ENCODE data around the gene KLHL2.

GRCh38 chr4:165370530-165370929, 163.2 kb downstream of the KLHL2 start:
- TF ChIP-seq, protein P1, sequence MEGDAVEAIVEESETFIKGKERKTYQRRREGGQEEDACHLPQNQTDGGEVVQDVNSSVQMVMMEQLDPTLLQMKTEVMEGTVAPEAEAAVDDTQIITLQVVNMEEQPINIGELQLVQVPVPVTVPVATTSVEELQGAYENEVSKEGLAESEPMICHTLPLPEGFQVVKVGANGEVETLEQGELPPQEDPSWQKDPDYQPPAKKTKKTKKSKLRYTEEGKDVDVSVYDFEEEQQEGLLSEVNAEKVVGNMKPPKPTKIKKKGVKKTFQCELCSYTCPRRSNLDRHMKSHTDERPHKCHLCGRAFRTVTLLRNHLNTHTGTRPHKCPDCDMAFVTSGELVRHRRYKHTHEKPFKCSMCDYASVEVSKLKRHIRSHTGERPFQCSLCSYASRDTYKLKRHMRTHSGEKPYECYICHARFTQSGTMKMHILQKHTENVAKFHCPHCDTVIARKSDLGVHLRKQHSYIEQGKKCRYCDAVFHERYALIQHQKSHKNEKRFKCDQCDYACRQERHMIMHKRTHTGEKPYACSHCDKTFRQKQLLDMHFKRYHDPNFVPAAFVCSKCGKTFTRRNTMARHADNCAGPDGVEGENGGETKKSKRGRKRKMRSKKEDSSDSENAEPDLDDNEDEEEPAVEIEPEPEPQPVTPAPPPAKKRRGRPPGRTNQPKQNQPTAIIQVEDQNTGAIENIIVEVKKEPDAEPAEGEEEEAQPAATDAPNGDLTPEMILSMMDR (conservative IDR thresholded peaks at IDR 0.05; ENCODE audit: low read length) = no peak
- TF ChIP-seq EZH2phosphoT487 (IDR thresholded peaks at IDR 0.05; ENCODE audit: borderline replicate concordance, low read depth, low read length) = no peak

Data from OCI-LY7 (cell line).